C4-2B (cell line): Measurements from ENCODE around the gene SMIM1.

ENCODE experiments used
- CTCF ChIP-seq: fragments of 450-650 bp; conservative IDR thresholded peaks from 2 replicates; pipeline ENCODE4 v1.5.1; 2017; ENCODE audit warnings: mild to moderate bottlenecking
- ZFX ChIP-seq: fragments of 450-650 bp; IDR thresholded peaks from 2 replicates; pipeline ENCODE4 v1.6.1; 2017

- TF ChIP-seq CTCF = no peak
- no peak for TF ChIP-seq ZFX
Observed at GRCh38 chr1:3740752-3741151, 31.8 kb upstream of the SMIM1 start.
